HEK293T (cell line): ENCODE measurements around the gene ARHGAP10.

Experiments used
- BHLHE40 ChIP-seq: fragments of 450-650 bp; IDR thresholded peaks from 2 replicates; pipeline ENCODE4 v1.6.1; 2016; ENCODE audit warnings: mild to moderate bottlenecking, moderate library complexity, borderline replicate concordance
- CTBP1 ChIP-seq: fragments of 450-650 bp; IDR thresholded peaks from 2 replicates; pipeline ENCODE4 v1.6.1; 2016; ENCODE audit warnings: borderline replicate concordance
- FOXA1 ChIP-seq: fragments of 450-650 bp; IDR thresholded peaks from 2 replicates; pipeline ENCODE4 v1.6.1; 2016; ENCODE audit warnings: mild to moderate bottlenecking
- FOXK2 ChIP-seq: fragments of 450-650 bp; IDR thresholded peaks from 2 replicates; pipeline ENCODE4 v1.6.1; 2016; ENCODE audit warnings: mild to moderate bottlenecking
- FOXM1 ChIP-seq: fragments of 450-650 bp; IDR thresholded peaks from 2 replicates; pipeline ENCODE4 v1.6.1; 2017; ENCODE audit warnings: mild to moderate bottlenecking, borderline replicate concordance
- LEF1 ChIP-seq: fragments of 450-650 bp; IDR thresholded peaks from 2 replicates; pipeline ENCODE4 v1.6.1; 2017; ENCODE audit warnings: mild to moderate bottlenecking, borderline replicate concordance
- NFRKB ChIP-seq: fragments of 450-650 bp; IDR thresholded peaks from 2 replicates; pipeline ENCODE4 v1.6.1; 2016; ENCODE audit warnings: mild to moderate bottlenecking, moderate library complexity
- PKNOX1 ChIP-seq: fragments of 450-650 bp; IDR thresholded peaks from 2 replicates; pipeline ENCODE4 v1.6.1; 2016
- SP1 ChIP-seq: fragments of 450-650 bp; IDR thresholded peaks from 2 replicates; pipeline ENCODE4 v1.6.1; 2017
- SUZ12 ChIP-seq: fragments of 450-650 bp; IDR thresholded peaks from 2 replicates; pipeline ENCODE4 v1.6.1; 2016; ENCODE audit warnings: mild to moderate bottlenecking
- ZNF384 ChIP-seq: fragments of 450-650 bp; IDR thresholded peaks from 2 replicates; pipeline ENCODE4 v1.6.1; 2016

- no peak for TF ChIP-seq CTBP1
- TF ChIP-seq ZNF384: no peak
- no peak for TF ChIP-seq FOXA1
- TF ChIP-seq PKNOX1: no peak
- no peak for TF ChIP-seq NFRKB
- no peak for TF ChIP-seq LEF1
- no peak for TF ChIP-seq SP1
- no peak for TF ChIP-seq SUZ12
- no peak for TF ChIP-seq FOXK2
- TF ChIP-seq BHLHE40: no peak
- TF ChIP-seq FOXM1: no peak
Measured at GRCh38 chr4:147816382-147817254, 84.7 kb downstream of the ARHGAP10 start.
